ENCODE data around the gene DGKZ.

- no peak for TF ChIP-seq EGR1 (IDR thresholded peaks at IDR 0.05; ENCODE audit: low read depth in 2 of 2)
- no peak for TF ChIP-seq REST (IDR thresholded peaks at IDR 0.05)
- TF ChIP-seq CTCF (IDR thresholded peaks at IDR 0.05; ENCODE audit: low read depth, low read length, missing input control): no peak
- no peak for TF ChIP-seq TAF1 (conservative IDR thresholded peaks at IDR 0.05)
Measured at GRCh38 chr11:46404476-46405017, 57.3 kb downstream of the DGKZ start.

All from liver (tissue), 3 donors.